GM18873 (cell line): ENCODE measurements around the gene KBTBD8.
A peak's percentile ranks its signal among the peaks of the same experiment; 100 is the strongest.

ENCODE experiments used
- ATAC-seq: cut with Tn5 transposase; IDR thresholded peaks from one replicate; pipeline ENCODE4 v1.9.1; 2021; ENCODE audit warnings: mild to moderate bottlenecking, moderate library complexity, moderate number of reproducible peaks; ENCODE audit not compliant: unreplicated experiment, low FRiP score

KBTBD8 gene

DNA sequence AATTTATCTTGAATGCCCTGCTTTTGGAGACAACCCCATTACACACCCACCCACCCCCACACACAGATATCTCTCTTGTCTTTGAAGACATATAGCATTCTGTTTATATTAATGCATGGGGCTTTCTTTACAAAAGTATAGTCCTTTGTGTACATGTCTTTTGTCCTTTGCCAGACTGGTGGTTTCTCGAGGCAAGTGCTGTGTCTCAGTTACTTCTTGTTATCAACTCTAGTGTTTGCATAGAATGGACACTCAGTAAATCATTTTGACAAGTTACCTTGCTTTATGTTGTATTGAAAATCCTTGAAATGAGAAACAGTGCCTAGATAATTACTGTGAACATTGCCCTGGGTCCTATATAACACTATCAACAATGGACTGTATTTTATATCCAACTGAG is 33.9 kb downstream of the KBTBD8 start:
- ATAC-seq, result no peak

DNA sequence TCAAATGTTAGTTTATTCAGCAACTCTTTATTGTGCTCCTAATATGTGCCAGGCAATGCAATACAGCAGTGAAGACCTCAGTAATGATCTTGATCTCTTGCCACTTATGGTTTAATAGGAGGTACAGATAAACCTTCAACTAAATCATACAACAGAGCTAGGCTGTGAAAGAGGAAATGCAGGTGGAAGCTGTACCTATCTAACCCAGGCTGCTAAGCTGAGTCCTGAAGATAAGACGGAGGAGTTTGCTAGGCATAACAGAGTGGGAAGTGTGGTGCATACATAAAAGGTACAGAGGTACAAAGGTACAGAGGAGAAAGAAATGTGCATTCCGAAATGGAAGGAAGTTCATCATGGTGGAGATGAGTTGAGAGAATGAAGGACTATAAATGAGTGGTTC is 35.0 kb downstream of the KBTBD8 start:
- ATAC-seq, result no peak

DNA sequence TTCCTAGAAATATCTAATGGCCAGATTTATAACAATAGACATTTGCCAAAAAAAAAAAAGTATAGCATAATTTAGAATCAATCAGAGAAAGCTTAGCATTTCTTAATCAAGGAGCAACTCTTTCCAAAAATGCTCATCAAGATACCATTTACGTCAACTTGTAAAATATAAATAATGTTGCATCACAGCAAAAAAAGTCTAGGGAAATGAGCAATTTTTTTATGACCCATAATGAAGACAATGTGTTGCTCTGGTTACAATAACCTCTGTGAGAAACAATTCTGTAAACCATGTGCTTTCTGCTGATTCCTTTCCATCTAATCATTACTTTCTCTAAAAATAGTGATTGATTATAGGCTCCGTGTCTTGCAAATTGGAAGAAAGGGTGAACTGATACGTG is 36.3 kb downstream of the KBTBD8 start:
- ATAC-seq, result no peak

DNA sequence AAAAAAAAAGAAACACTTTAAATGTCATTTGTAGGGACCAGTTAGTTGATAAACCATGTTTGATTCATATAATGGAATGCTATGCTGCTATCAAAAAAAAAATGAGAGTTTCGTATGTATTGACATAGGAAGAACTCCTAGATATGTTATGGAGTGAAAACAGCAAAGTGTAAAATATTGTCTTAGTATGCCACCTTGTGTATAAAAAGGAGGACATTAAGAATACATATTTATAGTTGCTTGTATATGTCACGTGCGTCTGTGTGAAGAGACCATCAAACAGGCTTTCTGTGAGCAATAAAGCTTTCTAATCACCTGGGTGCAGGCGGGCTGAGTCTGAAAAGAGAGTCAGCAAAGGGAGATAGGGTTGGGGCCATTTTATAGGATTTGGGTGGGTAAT is 39.5 kb downstream of the KBTBD8 start:
- no peak for ATAC-seq

DNA sequence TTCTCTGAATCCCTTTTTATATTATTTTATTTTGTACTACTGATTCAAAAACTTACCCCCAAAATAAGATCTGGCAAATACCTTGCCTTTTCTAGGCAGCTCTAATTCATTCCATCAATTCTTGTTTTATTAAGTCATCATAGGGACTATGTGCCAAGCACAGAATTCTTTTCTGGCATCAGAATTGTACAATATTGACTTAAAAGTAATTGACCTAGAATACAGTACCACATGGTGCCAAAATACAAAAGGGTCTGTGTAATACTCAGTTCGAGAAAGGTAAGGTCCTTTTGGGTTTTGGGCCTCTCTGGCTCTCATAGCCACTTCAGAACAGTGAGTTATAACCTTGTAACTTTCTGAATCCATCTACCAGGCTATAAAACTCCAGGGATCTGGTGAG is 46.2 kb downstream of the KBTBD8 start:
- no peak for ATAC-seq

DNA sequence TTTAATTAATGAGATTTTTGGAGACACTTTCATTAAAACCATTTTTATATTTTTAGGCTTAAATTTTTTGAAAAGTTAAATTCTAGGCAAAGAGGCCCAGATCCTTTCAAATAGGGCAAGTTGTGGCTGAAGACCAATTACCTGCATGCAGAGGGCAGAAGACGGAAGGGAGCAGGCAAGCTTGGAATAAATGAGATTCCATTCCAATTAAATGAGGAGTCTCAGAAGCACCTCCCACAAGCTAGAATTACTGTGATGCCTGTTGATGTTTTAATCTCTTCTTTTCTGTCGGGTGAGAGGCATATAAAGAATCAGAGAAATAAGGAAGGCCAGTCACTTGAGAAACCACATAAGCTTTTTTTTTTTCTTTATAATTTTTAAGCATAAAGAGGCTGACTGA is 46.8 kb downstream of the KBTBD8 start:
- ATAC-seq, result no peak

DNA sequence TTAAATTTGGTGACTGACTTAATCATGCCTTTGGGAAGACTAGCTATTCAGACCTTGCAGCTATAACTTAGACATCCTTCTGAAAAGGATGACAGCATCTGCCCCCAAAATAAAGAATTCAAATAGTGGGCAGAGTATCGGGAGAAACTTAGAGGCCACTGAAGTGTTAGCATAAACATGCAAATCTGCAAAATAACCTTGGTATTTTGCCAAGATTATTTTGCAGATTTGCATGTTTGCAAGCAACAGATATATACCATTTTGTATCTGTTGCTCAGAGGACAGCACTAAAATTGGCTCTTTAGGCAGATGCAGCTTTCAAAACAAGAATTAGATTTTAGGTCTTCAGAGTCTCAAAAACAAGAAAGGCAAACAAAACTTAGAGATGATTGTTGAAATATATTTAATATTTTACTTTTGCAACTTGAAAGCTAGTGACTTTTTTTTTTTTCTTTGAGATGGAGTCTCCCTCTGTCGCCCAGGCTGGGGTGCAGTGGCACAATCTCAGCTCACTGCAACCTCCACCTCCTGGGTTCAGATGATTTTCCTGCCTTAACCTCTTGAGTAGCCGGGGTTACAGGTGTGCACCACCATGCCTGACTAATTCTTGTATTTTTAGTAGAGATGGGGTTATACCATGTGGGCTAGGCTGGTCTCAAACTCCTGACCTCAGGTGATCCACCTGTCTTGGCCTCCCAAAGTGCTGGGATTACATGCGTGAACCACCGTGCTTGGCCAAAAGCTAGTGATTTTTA is 47.8 kb downstream of the KBTBD8 start:
- no peak for ATAC-seq

DNA sequence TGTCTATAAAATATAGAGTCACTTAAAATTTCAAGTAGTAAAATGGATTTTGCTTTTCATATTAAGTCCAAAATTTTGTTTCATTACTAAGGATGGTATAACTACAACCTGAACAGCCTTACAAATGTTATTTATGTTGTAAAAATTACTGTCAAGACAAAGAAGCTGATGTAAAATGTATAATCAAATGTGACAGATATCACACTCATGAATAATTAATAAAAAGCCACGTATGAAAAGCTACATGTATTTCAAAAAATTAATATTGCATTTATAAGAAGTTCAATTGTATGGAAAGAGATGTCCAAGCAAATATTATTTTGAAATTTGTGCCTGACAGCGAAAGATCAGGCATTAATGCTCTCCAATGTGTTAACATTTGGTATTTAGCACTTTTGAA is 48.9 kb downstream of the KBTBD8 start:
- ATAC-seq, result no peak

DNA sequence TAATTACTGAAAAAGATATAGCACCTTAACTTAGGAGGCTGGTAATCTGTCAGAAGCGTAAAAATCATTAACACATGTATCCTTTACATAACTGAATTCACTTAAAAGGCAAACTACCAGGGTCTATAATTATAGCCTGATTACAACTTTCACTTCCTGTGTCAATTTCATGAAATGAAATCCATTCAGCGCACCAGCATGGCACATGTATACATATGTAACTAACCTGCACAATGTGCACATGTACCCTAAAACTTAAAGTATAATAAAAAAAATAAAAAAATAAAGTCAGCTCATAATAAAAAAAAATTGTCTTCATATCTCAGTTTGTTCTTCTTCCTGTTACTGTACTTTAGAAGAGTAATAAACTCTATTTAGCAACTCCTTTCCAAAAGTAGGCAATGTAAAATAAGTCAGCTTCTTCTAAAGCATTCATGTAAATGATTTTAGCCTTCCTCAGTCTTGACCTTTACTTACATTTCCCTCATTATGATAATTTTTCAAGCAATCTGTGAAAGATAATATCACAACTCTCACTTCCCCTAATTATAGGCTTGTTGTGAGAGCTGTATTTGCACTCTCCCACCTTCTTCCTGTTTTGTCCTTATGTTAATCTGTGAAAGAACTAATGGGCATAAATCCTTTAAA is 50.1 kb downstream of the KBTBD8 start:
- ATAC-seq, result peak; percentile 91

DNA sequence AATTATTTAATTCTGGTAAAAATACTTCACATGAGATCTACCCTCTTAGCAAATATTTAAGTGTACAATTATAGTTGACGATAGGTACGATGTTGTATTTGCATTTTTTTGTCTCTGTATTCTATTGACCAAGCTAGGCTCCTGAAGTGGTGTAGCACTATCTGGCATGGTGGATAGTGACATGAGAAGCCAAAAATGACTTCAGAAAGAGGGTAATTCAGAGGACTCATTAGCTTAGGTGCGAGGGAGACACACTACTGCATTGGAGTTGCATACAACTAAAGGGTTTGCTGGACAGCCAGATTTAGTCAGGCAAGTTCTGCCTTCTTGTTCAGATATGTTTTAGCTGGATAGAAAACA is 50.6 kb downstream of the KBTBD8 start:
- ATAC-seq, result peak; percentile 48

DNA sequence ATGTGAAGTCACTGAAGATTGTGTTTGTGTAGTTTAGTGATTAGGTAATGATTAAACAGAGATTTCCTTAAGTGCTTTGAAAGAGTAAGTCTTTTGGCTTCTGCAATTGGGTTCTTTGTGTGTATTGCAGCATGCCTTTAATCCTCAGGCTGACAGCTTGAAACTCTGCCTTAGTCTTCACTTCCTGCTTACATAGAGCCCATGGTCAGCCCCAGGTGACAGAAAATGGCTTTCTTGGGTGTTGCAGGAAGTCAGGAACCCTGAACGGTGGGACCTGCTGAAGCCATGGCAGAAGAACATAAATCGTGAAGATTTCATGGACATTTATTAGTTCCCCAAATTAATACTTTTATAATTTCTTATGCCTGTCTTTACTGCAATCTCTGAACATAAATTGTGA is 61.3 kb downstream of the KBTBD8 start:
- no peak for ATAC-seq
